Fibroblast of lung (primary cell): ENCODE measurements around the gene CLC. TPM values are rescaled to one million over a fixed set of nuclear protein-coding genes. Genes with fewer than 3 reads are reported as not detected.

ENCODE experiments used
- DNase-seq, 2 donors: peaks; one replicate each; pipeline versions ENCODE4 v3.0.0 to v3.0.0-alpha.2; 2010; ENCODE audit warnings: low read depth in 2 of 2
- H2AFZ ChIP-seq: 2 replicates; pipeline ENCODE4 v1.5.1; 2012; ENCODE audit warnings: low read length, control low read depth, inconsistent platforms
- H3K27ac ChIP-seq: 2 replicates; pipeline ENCODE4 v1.5.1; 2011; ENCODE audit warnings: low read length, control low read depth; ENCODE audit not compliant: insufficient read depth
- H3K27me3 ChIP-seq: 2 replicates; pipeline ENCODE4 v1.5.1; 2011; ENCODE audit warnings: mild to moderate bottlenecking, low read length; ENCODE audit not compliant: control insufficient read depth, insufficient read depth
- H3K36me3 ChIP-seq: 2 replicates; pipeline ENCODE4 v1.5.1; 2011; ENCODE audit warnings: low read length; ENCODE audit not compliant: control insufficient read depth, insufficient read depth
- H3K4me1 ChIP-seq: 2 replicates; pipeline ENCODE4 v1.5.1; 2011; ENCODE audit warnings: low read length; ENCODE audit not compliant: control insufficient read depth, insufficient read depth; ENCODE audit errors: extremely low read depth
- H3K4me2 ChIP-seq: 2 replicates; pipeline ENCODE4 v1.5.1; 2011; ENCODE audit warnings: low read length, control low read depth; ENCODE audit not compliant: insufficient read depth; ENCODE audit errors: extremely low read depth
- H3K4me3 ChIP-seq, 4 experiments: fragments of 200-600 bp in 1 of 4; sonication (generic) in 1 of 4; replicated peaks in 1 of 4; 2 replicates each; pipeline ENCODE4 v1.5.1; 2011 to 2016; ENCODE audit warnings: low read length in 4 of 4, low read depth in 3 of 4, mild to moderate bottlenecking in 3 of 4, control low read depth in 2 of 4, inconsistent platforms in 1 of 4, mixed read lengths in 1 of 4; ENCODE audit not compliant: insufficient read depth in 1 of 4; ENCODE audit errors: control extremely low read depth in 1 of 4
- H3K79me2 ChIP-seq: 2 replicates; pipeline ENCODE4 v1.5.1; 2012; ENCODE audit warnings: mild to moderate bottlenecking, low read length, inconsistent platforms; ENCODE audit not compliant: control insufficient read depth, insufficient read depth
- H3K9ac ChIP-seq: 2 replicates; pipeline ENCODE4 v1.5.1; 2011; ENCODE audit warnings: mild to moderate bottlenecking, low read length, control low read depth; ENCODE audit not compliant: insufficient read depth
- H3K9me3 ChIP-seq: 2 replicates; pipeline ENCODE4 v1.5.1; 2012; ENCODE audit warnings: low read depth, low read length; ENCODE audit not compliant: control insufficient read depth, insufficient read depth
- H4K20me1 ChIP-seq: 2 replicates; pipeline ENCODE4 v1.5.1; 2011; ENCODE audit warnings: low read length; ENCODE audit not compliant: control insufficient read depth, insufficient read depth; ENCODE audit errors: extremely low read depth
- CTCF ChIP-seq, 2 donors: IDR thresholded peaks in 1 of 2; conservative IDR thresholded peaks in 1 of 2; 1 replicate in 1 of 2; 2 replicates in 1 of 2; pipeline ENCODE4 v1.5.1; 2011 to 2012; ENCODE audit warnings: low read length in 2 of 2, control low read depth in 1 of 2, inconsistent platforms in 1 of 2, low read depth in 1 of 2, mild to moderate bottlenecking in 1 of 2
- EZH2 ChIP-seq: IDR thresholded peaks from 2 replicates; pipeline ENCODE4 v1.5.1; 2012; ENCODE audit warnings: low read length, control low read depth, mild to moderate bottlenecking; ENCODE audit errors: missing control alignments
- polyA plus RNA-seq, 2 donors: library from polyadenylated mRNA; depleted of rRNA in 1 of 2; stranded (reverse) in 1 of 2; unstranded in 1 of 2; fragments of >200 nt; gene quantifications; 2 replicates each; pipeline ENCODE4 v1.2.1, GENCODE V29; 2011 to 2012; ENCODE audit warnings: missing spikeins in 1 of 2
- total RNA-seq: library from RNA; depleted of rRNA; stranded (reverse); fragments of >200 nt; gene quantifications from 2 replicates; pipeline ENCODE4 v1.2.1, GENCODE V29; 2014

Gene CLC
- total and polyA plus RNA-seq, 2 donors (not counting 1 experiment from before 2014, with no cell fraction given) = not detected

DNA sequence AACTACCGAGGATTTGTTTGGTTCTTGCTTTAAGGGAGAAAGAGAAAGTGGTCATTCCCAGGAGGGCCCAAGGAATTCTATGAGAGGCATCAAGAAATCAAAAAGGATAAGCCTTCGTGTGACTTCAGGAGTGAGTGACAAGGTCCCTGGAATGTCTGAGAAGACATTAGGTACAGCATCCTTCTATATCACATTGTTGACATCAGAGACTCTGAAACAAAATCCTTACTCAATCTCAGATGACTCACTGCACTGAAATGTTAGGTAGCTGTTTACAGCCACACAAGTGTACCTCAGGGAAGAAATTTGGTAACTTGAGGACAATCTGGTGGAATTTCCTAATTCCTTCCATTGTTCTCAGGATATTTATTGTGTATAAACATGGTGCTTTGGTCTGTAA, 41.4 kb downstream of the CLC start:
- Histone ChIP-seq H3K27ac (no peak overlapping the region), H3K27me3 (no peaks in the 10 kb centered on the region), H3K9ac (no peak overlapping the region), H3K4me3 (no peak overlapping the region), H3K36me3 (no peaks in the 10 kb centered on the region), H4K20me1 (no peaks in the 10 kb centered on the region), H3K9me3 (no peaks in the 10 kb centered on the region), H3K4me2 (no peak overlapping the region), H2AFZ (no peak overlapping the region), H3K4me1 (no peaks in the 10 kb centered on the region), H3K79me2 (no peaks in the 10 kb centered on the region)
- no peak for TF ChIP-seq CTCF (conservative IDR thresholded peaks at IDR 0.05 in 1 of 2, IDR thresholded peaks at IDR 0.05 in 1 of 2; ENCODE audit: low read depth in 1 of 2, low read length in 2 of 2)
- no peak for TF ChIP-seq EZH2
- no peak for DNase-seq

DNA sequence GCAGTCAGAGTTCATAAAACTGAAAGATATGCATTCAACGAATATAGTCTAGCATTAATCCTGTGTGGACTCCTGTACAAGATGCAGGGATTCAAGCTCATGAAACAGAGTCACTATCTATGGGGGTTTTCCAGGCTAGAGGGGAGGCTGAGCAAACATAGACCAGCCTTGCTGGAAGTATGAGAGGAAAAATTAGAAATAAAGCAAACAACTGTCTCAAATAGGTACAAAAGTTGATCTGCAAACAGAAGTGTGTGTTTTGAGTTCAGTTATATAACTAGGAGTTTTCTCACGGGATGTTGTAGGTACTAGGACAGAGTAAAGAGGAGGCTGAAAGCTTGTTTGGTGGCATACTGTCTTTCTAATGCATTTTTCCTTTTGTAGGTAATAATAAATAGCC, 42.1 kb downstream of the CLC start:
- H3K9ac ChIP-seq = no peak overlapping the region

DNA sequence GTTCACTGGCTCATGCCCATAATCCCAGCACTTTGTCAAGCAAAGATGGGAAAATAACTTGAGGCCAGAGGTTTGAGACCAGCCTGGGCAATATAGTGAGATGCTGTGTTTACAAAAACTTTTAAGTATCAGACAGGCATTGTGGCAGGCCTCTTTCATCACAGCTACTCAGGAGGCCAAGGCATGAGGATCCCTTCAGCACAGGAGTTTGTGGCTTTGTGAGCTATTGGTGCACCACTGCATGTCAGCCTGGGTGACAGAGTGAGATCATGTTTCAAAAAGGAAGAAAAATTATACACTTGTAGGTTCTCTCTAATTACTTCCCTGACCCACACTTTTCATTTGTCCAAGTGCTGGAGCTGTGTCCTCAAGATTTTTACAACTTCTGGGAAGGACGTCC, 45.0 kb downstream of the CLC start:
- no peak overlapping the region for H3K27ac ChIP-seq
- H4K20me1 ChIP-seq = no peaks in the 10 kb centered on the region
- DNase-seq = no peak
- no peak overlapping the region for H2AFZ ChIP-seq
- H3K9ac ChIP-seq = no peak overlapping the region
- TF ChIP-seq CTCF (conservative IDR thresholded peaks at IDR 0.05 in 1 of 2, IDR thresholded peaks at IDR 0.05 in 1 of 2; ENCODE audit: low read depth in 1 of 2, low read length in 2 of 2) (no peak), EZH2 (no peak)
- H3K36me3 ChIP-seq = no peaks in the 10 kb centered on the region
- no peaks in the 10 kb centered on the region for H3K4me1 ChIP-seq
- H3K79me2 ChIP-seq = no peaks in the 10 kb centered on the region
- H3K4me3 ChIP-seq = no peak overlapping the region
- H3K9me3 ChIP-seq = no peaks in the 10 kb centered on the region
- no peaks in the 10 kb centered on the region for H3K27me3 ChIP-seq
- no peak overlapping the region for H3K4me2 ChIP-seq

More for the DNA sequence above, 42.1 kb downstream of the CLC start:
- DNase-seq = no peak
- no peak overlapping the region for H2AFZ ChIP-seq
- no peak overlapping the region for H3K27ac ChIP-seq
- H3K4me1 ChIP-seq = no peaks in the 10 kb centered on the region
- no peaks in the 10 kb centered on the region for H3K79me2 ChIP-seq
- no peaks in the 10 kb centered on the region for H4K20me1 ChIP-seq
- no peaks in the 10 kb centered on the region for H3K36me3 ChIP-seq
- H3K4me3 ChIP-seq = no peak overlapping the region
- no peak overlapping the region for H3K4me2 ChIP-seq
- H3K27me3 ChIP-seq = no peaks in the 10 kb centered on the region
- no peaks in the 10 kb centered on the region for H3K9me3 ChIP-seq
- no peak for TF ChIP-seq EZH2
- TF ChIP-seq CTCF (conservative IDR thresholded peaks at IDR 0.05 in 1 of 2, IDR thresholded peaks at IDR 0.05 in 1 of 2; ENCODE audit: low read depth in 1 of 2, low read length in 2 of 2) = no peak
